ENCODE measurements around the gene AP3S1. TPM values are rescaled to one million over a fixed set of nuclear protein-coding genes. Genes with fewer than 3 reads are reported as not detected.

AP3S1 gene
- polyA plus RNA-seq, 3 donors, result 30.2 to 86.1 (median 84.8) TPM

DNA sequence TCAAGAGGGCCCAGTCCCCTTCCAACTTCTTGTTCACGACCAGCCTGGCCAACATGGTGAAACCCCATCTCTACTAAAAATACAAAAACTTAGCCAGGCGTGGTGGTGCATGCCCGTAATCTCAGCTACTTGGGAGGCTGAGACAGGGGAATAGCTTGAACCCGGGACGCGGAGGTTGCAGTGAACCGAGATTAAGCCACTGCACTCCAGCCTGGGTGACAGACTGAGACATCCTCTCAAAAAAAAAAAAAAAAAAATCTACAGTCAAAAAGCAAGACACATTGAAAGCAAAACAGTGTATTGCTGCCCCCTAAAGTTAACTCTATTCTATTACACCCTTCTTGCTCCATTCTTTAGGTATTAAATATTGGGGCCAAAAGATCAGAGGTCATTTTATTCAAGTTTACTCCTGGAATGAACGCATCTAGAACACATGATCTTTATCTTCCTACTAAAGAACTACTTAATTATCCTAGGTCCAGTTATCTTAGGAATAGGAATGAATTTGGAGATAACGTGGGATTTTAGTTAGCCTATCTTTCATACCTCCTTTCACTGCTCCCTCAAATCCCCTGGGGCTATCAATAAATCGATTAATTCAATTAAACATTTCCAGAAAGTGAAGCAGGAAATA lies 2.7 kb upstream of the AP3S1 start:
- TF ChIP-seq, protein P1, sequence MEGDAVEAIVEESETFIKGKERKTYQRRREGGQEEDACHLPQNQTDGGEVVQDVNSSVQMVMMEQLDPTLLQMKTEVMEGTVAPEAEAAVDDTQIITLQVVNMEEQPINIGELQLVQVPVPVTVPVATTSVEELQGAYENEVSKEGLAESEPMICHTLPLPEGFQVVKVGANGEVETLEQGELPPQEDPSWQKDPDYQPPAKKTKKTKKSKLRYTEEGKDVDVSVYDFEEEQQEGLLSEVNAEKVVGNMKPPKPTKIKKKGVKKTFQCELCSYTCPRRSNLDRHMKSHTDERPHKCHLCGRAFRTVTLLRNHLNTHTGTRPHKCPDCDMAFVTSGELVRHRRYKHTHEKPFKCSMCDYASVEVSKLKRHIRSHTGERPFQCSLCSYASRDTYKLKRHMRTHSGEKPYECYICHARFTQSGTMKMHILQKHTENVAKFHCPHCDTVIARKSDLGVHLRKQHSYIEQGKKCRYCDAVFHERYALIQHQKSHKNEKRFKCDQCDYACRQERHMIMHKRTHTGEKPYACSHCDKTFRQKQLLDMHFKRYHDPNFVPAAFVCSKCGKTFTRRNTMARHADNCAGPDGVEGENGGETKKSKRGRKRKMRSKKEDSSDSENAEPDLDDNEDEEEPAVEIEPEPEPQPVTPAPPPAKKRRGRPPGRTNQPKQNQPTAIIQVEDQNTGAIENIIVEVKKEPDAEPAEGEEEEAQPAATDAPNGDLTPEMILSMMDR (IDR thresholded peaks at IDR 0.05), result peak; percentile 64
- intact Hi-C loops (cut with micrococcal nuclease), result no loop called here
- Histone ChIP-seq H3K4me3 (replicated peaks in 1 of 3; ENCODE audit: low read depth in 2 of 3, low read length in 3 of 3) (peak overlapping the region in 1 of 3 experiments; percentile 91), H3K79me2 (ENCODE audit: insufficient read depth, low read length) (peaks cover 69% of the 10 kb centered on the region), H3K36me3 (replicated peaks in 1 of 2; ENCODE audit: control insufficient read depth in 1 of 2, insufficient read depth in 2 of 2, low read length in 2 of 2) (peaks cover 39 to 43% of the 10 kb centered on the region in 2 donors), H3K4me1 (ENCODE audit: control insufficient read depth in 1 of 2, insufficient read depth in 2 of 2, low read length in 2 of 2) (peaks cover 34 to 44% of the 10 kb centered on the region in 2 donors), H3K9ac (ENCODE audit: insufficient read depth, low read length, poor library complexity, severe bottlenecking) (no peak overlapping the region), H3K27me3 (ENCODE audit: control insufficient read depth in 2 of 2, insufficient read depth in 2 of 2, low read length in 2 of 2) (no peaks in the 10 kb centered on the region), H3K4me2 (replicated peaks; ENCODE audit: extremely low read depth, low read length, poor library complexity, severe bottlenecking) (peak overlapping the region; percentile 84), H4K20me1 (ENCODE audit: insufficient read depth, low read length) (peaks cover 34% of the 10 kb centered on the region), H3K9me3 (replicated peaks in 1 of 2; ENCODE audit: control insufficient read depth in 1 of 2, insufficient read depth in 1 of 2, low read length in 2 of 2) (no peaks in the 10 kb centered on the region), H3K27ac (ENCODE audit: low read depth in 1 of 2, low read length in 2 of 2) (peak overlapping the region in 1 of 2 donors; percentile 1), H2AFZ (ENCODE audit: insufficient read depth, low read depth, low read length, poor library complexity, severe bottlenecking) (no peak overlapping the region)
- Mint-ChIP-seq H3K36me3 (peaks cover 36 to 38% of the 10 kb centered on the region in 2 donors), H3K4me3 (peak overlapping the region in 1 of 2 donors; percentile 46), H3K4me1 (peaks cover 37% of the 10 kb centered on the region), H3K27me3 (ENCODE audit: low read depth in 3 of 3) (no peaks in the 10 kb centered on the region), H3K9me3 (peaks cover 0 to 2% (median 0%) of the 10 kb centered on the region in 7 donors), H3K27ac (peak overlapping the region in 3 of 7 donors; percentile 38 to 61 (median 45))
- DNase-seq, result peak; percentile 42 to 71 (median 58)
- 92% methylated on average over 3 of the region's 10 CpGs for WGBS (ENCODE audit: insufficient coverage)

GRCh38 chr5:115840873-115841272 lies 862 bp upstream of the AP3S1 start:
- peaks cover 44% of the 10 kb centered on the region for H3K4me1 Mint-ChIP-seq
- Histone ChIP-seq H3K79me2 (ENCODE audit: insufficient read depth, low read length) (peaks cover 86% of the 10 kb centered on the region), H2AFZ (ENCODE audit: insufficient read depth, low read depth, low read length, poor library complexity, severe bottlenecking) (peak overlapping the region; percentile 88), H3K4me3 (replicated peaks in 1 of 3; ENCODE audit: low read depth in 2 of 3, low read length in 3 of 3) (peak overlapping the region; percentile 75 to 92 (median 91)), H3K36me3 (replicated peaks in 1 of 2; ENCODE audit: control insufficient read depth in 1 of 2, insufficient read depth in 2 of 2, low read length in 2 of 2) (peaks cover 21 to 25% of the 10 kb centered on the region in 2 donors), H4K20me1 (ENCODE audit: insufficient read depth, low read length) (peaks cover 43% of the 10 kb centered on the region), H3K27ac (ENCODE audit: low read depth in 1 of 2, low read length in 2 of 2) (peak overlapping the region; percentile 96 to 99), H3K9ac (ENCODE audit: insufficient read depth, low read length, poor library complexity, severe bottlenecking) (peak overlapping the region; percentile 93), H3K9me3 (replicated peaks in 1 of 2; ENCODE audit: control insufficient read depth in 1 of 2, insufficient read depth in 1 of 2, low read length in 2 of 2) (no peaks in the 10 kb centered on the region), H3K4me1 (ENCODE audit: control insufficient read depth in 1 of 2, insufficient read depth in 2 of 2, low read length in 2 of 2) (peaks cover 36 to 48% of the 10 kb centered on the region in 2 donors), H3K27me3 (ENCODE audit: control insufficient read depth in 2 of 2, insufficient read depth in 2 of 2, low read length in 2 of 2) (no peaks in the 10 kb centered on the region), H3K4me2 (replicated peaks; ENCODE audit: extremely low read depth, low read length, poor library complexity, severe bottlenecking) (peak overlapping the region; percentile 84)
- DNase-seq, result no peak
- peaks cover 19% of the 10 kb centered on the region in 2 donors for H3K36me3 Mint-ChIP-seq
- TF ChIP-seq, protein P1 (IDR thresholded peaks at IDR 0.05), result no peak
- WGBS (ENCODE audit: insufficient coverage), result 0% methylated on average over 1 of the region's 5 CpGs
- H3K9me3 Mint-ChIP-seq, result no peaks in the 10 kb centered on the region
- peak overlapping the region; percentile 95 to 98 for H3K4me3 Mint-ChIP-seq
- peak overlapping the region; percentile 98 to 100 (median 100) for H3K27ac Mint-ChIP-seq
- intact Hi-C loops (cut with micrococcal nuclease), result loop anchor here (5.0 kb wide), 4 partner anchors 191 to 246 kb away; partner anchors contain the start of genes TMED7 (in 2 of the 2), ARL14EPL (in 1 of the 2) and COMMD10 (in 1 of the 2)
- H3K27me3 Mint-ChIP-seq (ENCODE audit: low read depth in 3 of 3), result no peaks in the 10 kb centered on the region

Measured in CD14-positive monocyte (primary cell).